Ureter (tissue), 1 donor: ENCODE measurements around the gene CCDC138. TPM values are rescaled to one million over a fixed set of nuclear protein-coding genes. Genes with fewer than 3 reads are reported as not detected.
"Not testable (repeated sequence)": the region's sequence is repeated elsewhere in the genome, so short reads cannot be mapped to it uniquely, and the experiment has no call there.

ENCODE experiments used
- DNase-seq: peaks from one replicate; pipeline ENCODE4 v3.0.0-alpha.2; 2020; ENCODE audit warnings: low spot score
- total RNA-seq: library from RNA; stranded (reverse); gene quantifications from one replicate; pipeline ENCODE4 v1.2.4, GENCODE V29; 2023
- donor health status: DM: yes; HTN: yes; CAD: no.

Gene CCDC138, protein sequence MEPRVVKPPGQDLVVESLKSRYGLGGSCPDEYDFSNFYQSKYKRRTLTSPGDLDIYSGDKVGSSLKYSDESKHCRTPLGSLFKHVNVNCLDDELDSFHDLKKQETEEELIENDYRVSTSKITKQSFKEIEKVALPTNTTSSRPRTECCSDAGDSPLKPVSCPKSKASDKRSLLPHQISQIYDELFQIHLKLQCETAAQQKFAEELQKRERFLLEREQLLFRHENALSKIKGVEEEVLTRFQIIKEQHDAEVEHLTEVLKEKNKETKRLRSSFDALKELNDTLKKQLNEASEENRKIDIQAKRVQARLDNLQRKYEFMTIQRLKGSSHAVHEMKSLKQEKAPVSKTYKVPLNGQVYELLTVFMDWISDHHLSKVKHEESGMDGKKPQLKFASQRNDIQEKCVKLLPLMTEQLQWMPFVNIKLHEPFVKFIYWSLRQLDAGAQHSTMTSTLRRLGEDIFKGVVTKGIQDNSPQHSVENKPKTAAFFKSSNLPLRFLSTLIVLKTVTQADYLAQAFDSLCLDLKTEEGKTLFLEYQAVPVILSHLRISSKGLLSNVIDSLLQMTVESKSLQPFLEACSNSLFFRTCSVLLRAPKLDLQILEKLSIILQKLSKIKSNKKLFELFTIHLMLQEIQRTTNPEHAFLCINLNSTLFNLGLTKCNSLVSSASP
- 8.9 TPM for total RNA-seq

GRCh38 chr2:108786354-108787215 lies at the start of gene CCDC138:
Gene CCDC138 (plus strand): TSS chr2:108786771. CDS start chr2:108786823, 52 bp downstream.
- DNase-seq, result peak; percentile 87

GRCh38 chr2:108757973-108758372 lies 28.6 kb upstream of the CCDC138 start:
- not testable (repeated sequence) for DNase-seq

- not testable (repeated sequence) for DNase-seq
Observed at GRCh38 chr2:108762618-108763017, 24.0 kb upstream of the CCDC138 start.

- DNase-seq, result not testable (repeated sequence)
Observed at GRCh38 chr2:108766671-108767070, 19.9 kb upstream of the CCDC138 start.

DNA sequence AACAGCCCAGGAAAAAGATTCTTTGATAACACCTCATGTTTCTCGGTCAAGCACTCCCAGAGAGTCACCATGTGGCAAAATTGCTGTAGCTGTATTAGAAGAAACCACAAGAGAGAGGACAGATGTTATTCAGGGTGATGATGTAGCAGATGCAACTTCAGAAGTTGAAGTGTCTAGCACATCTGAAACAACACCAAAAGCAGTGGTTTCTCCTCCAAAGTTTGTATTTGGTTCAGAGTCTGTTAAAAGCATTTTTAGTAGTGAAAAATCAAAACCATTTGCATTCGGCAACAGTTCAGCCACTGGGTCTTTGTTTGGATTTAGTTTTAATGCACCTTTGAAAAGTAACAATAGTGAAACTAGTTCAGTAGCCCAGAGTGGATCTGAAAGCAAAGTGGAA lies 18.7 kb upstream of the CCDC138 start:
- DNase-seq, result not testable (repeated sequence)

DNA sequence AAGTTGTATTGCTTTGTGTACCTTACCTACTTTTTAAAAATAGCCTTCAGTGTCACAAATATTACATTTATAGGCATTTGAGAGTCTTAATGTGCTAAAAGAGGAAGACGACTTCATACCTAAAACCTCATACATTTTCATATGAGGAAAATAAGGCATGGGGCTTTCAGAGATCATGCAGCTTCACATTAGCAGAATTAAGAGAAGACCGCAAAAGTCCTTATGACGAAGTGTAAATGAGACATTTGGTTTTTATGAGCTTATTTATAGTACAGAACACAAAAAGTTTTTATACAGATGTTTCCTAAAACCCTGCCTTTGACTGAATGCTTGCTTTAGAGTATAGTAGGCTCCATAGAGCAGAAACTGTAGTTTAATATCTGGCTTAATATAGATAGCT lies 10.1 kb upstream of the CCDC138 start:
- no peak for DNase-seq

DNA sequence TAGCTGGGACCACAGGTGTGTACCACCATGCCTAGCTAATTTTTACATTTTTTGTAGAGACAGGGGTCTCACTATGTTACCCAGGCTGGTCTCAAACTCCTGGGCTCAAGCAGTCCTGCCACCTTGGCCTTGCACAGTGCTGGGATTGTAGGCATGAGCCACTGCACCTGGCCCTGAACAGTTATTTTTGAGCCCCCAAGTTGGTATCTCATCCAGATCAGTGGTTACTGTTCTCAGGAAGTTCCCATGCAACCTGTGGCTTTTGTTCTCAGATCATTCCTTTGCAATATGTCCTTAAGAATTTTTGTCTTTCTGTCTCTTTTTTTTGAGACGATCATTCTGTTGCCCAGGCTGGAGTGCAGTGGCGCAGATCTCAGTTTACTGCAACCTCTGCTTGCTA lies 7.7 kb upstream of the CCDC138 start:
- no peak for DNase-seq

- no peak for DNase-seq
Observed at GRCh38 chr2:108786008-108786353, 590 bp upstream of the CCDC138 start.

GRCh38 chr2:108787216-108787541 lies 608 bp downstream of the CCDC138 start:
- DNase-seq, result no peak

GRCh38 chr2:108803045-108803736 lies 16.6 kb downstream of the CCDC138 start:
- DNase-seq, result no peak

- no peak for DNase-seq
Observed at GRCh38 chr2:108805032-108805431, 18.5 kb downstream of the CCDC138 start.

- DNase-seq, result no peak
Observed at GRCh38 chr2:108805782-108806181, 19.2 kb downstream of the CCDC138 start.

DNA sequence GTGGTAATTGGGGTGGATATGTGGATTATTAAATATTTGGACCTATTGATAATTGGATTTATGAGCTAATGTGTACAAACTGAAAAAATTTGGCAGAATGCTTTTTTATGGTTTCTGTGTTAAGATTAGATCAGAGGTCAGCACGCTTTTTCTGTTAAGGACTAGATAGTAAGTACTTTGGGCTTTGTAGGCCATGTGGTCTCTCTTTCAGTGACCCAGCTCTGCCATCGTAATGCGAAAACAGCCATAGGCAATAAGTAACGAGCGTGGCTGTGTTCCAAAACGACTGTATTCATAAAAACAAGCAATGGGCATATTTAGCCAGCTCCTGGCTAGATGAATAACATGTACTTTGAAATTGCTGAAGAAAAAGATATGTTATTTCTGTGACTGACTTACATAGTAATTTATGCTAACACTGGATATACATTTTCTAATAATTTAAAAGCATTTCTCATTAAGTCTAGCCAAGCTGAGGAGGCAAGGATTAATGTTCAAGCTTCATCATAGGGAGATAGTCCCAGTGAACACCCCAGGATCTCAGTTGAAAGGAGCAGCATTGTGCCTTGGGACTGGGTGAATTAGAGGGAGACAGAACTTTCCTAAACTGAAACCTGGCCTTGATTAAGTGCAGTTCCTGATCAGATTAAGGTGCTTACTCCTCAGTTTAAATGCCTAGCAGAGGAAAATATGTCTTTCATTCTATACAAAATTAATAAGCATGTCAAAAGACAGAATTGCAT lies 20.0 kb downstream of the CCDC138 start:
- no peak for DNase-seq

DNA sequence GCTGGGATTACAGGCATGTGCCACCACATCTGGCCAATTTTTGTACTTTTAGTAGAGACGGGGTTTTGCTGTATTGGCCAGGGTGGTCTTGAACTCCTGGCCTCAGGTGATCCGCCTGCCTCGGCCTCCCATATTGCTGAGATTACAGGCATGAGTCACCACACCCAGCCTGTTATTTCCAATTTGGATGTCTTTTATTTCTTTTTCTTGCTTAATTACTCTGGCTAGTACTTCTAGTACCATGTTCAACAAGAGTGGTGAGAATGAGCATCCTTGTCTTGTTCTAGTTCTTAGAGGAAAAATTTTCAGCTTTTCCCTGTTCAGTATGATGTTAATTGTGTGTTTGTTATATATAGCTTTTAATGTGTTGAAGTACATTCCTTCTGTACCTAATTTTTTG lies 23.4 kb downstream of the CCDC138 start:
- no peak for DNase-seq

DNA sequence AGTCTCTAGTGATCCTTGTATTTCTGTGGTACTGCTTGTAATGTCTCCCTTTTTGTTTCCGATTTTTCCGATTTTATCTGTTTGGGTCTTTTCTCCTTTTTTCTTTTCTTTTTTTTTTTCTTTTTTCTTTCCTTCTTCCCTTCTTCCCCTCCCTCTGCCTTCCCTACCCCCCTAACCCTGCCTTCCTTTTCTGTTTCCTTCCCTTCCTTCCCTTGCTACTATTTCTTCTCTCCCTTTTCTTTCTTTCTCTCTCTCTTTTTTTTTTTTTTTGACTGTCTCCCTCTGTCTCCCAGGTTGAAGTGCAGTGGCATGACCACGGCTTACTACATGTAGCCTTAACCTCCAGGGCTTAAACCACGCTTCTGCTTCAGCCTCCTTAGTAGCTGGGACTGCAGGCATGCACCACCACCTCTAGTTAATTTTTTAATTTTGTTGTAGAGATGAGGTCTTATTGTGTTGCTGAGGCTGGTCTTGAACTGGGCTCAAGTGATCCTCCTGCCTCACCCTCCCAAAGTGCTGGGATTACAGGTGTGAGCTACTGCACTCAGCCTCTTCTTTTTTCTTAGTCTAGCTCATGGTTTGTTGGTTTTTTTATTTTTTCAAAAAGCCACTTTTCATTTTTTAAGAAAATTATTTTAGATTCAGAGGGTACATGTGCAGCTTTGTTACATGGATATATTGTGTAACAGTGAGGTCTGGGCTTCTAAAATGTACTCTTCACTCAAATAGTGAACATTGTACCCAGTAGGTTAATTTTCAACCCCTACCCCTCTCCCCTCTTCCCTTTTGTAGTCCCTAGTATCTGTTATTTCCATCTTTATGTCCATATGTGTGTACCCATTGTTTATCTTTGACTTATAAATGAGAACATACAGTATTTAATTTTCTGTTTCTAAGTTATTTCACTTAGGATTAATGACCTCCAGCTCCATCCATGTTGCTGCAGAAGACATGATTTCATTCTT lies 24.7 kb downstream of the CCDC138 start:
- DNase-seq, result no peak

GRCh38 chr2:108813732-108814131 lies 27.2 kb downstream of the CCDC138 start:
- DNase-seq, result no peak

- no peak for DNase-seq
Observed at GRCh38 chr2:108820482-108820881, 33.9 kb downstream of the CCDC138 start.

DNA sequence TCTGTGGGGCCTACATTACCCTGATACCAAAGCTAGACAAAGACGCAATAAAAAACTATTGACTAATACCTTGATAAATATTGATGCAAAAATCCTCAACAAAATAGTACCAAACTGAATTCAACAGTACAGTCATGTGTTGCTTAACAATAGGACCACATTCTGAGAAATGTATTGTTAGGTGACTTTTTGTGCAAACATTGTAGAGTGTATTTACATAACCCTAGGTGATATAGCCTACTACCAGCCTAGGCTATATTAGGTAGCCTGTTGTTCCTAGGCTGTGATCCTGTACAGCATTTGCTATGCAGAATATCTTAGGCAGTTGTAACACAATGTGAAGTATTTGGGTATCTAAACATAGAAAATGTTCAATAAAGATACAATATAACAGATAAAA lies 36.7 kb downstream of the CCDC138 start:
- DNase-seq, result no peak

DNA sequence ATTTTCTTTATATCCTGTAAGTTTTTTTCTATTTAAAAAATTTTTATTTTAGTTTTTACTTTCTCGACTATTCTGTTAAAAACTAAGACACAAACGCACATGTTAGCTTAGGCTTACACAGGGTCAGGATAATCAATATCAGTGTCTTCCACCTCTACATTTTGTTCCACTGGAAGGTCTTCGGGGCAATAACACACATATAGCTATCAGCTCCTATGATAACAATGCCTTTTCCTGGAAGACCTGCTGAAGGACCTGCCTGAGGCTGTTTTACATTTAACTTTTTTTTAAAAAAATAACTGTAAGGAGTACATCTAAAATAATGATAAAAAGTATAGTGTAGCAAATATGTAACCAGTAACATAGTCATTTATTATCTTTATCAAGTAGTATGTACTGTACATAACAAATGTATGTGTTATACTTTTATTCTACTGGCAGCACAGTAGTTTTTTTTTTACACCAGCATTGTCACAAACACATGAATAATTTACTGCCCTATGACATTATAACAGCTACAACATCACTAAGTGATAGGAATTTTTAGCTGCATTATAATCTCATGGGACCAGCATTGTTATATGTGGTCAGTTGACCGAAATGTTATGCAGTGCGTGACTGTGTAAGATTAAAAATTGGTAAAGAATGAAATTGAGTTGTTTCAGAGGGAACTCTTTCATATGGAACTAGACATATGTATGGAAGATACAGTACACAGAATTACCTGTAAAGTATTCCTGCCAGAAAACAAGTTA lies 37.9 kb downstream of the CCDC138 start:
- DNase-seq, result no peak
